GM12873 (cell line): ENCODE data around the gene KATNB1.

Experiments
- TF ChIP-seq, protein P1 (sequence below): IDR thresholded peaks from 2 replicates; pipeline ENCODE4 v1.5.1; 2012; ENCODE audit warnings: low read depth, mild to moderate bottlenecking, moderate library complexity, low read length, control low read depth; ENCODE audit not compliant: insufficient read depth; ENCODE audit errors: missing control alignments

Gene KATNB1

DNA sequence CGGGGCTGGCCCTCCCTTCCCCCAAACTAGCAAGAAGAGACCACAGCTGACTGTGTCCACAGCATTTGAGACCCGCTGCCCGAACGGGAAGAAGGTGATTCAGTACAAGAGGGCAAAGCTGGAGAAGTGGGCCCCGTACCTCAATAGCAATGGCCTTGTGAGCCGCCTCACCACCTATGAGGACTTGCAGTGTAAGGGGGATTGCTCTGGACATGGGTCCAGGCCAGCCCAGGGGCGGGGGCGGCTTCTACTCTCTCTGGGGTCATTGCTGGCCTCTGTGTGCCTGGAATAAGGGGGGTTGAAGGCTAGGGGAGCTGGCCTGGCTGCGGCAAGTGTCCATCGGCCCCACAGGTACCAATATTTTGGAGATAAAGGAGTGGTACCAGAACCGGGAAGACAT, 12.9 kb upstream of the KATNB1 start:
- TF ChIP-seq, protein P1, sequence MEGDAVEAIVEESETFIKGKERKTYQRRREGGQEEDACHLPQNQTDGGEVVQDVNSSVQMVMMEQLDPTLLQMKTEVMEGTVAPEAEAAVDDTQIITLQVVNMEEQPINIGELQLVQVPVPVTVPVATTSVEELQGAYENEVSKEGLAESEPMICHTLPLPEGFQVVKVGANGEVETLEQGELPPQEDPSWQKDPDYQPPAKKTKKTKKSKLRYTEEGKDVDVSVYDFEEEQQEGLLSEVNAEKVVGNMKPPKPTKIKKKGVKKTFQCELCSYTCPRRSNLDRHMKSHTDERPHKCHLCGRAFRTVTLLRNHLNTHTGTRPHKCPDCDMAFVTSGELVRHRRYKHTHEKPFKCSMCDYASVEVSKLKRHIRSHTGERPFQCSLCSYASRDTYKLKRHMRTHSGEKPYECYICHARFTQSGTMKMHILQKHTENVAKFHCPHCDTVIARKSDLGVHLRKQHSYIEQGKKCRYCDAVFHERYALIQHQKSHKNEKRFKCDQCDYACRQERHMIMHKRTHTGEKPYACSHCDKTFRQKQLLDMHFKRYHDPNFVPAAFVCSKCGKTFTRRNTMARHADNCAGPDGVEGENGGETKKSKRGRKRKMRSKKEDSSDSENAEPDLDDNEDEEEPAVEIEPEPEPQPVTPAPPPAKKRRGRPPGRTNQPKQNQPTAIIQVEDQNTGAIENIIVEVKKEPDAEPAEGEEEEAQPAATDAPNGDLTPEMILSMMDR, result no peak

- TF ChIP-seq, protein P1, result no peak
Observed at GRCh38 chr16:57723170-57723569, 12.4 kb upstream of the KATNB1 start.

- TF ChIP-seq, protein P1, result no peak
Observed at GRCh38 chr16:57724531-57724930, 11.0 kb upstream of the KATNB1 start.

- TF ChIP-seq, protein P1, result no peak
Observed at GRCh38 chr16:57725151-57725550, 10.4 kb upstream of the KATNB1 start.

GRCh38 chr16:57725554-57725953, 10.0 kb upstream of the KATNB1 start:
- TF ChIP-seq, protein P1, result no peak

GRCh38 chr16:57725976-57726375, 9.6 kb upstream of the KATNB1 start:
- TF ChIP-seq, protein P1, result no peak

- TF ChIP-seq, protein P1, result no peak
Observed at GRCh38 chr16:57726433-57726947, 9.1 kb upstream of the KATNB1 start.
